Measurements from ENCODE around the gene ZNF217. TPM values are rescaled to one million over a fixed set of nuclear protein-coding genes. Genes with fewer than 3 reads are reported as not detected.

Gene ZNF217
- total and polyA plus RNA-seq, 2 of the 8 experiments (the other 6 are each of a cell fraction or from before 2014, with no cell fraction given), result 15.3 to 87.9 TPM

DNA sequence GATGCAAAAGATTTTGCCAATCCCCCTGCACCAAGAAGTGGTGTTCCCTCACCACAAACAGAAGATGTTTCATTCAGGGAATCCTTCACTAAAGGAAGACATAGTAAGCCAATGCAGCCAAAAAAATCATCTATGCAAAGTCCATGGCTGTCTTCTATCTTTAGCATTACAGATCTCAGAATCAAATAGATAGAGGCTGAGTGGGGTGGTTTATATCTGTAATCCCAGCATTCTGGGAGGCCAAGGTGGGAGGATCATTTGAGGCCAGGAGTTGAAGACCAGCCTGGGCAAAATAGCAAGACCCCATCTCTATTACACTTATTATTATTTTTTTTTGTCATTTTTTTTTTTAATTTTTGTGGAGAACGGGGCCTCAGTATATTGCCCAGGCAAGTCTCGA is 32.9 kb upstream of the ZNF217 start:
- H3K23ac ChIP-seq (ENCODE audit: insufficient read length), result no peak overlapping the region
- H2BK20ac ChIP-seq (ENCODE audit: low read length), result no peak overlapping the region
- no peak overlapping the region for H2BK120ac ChIP-seq (replicated peaks; ENCODE audit: low read depth, low read length)
- H3K27me3 ChIP-seq (replicated peaks in 1 of 4; ENCODE audit: control insufficient read depth in 3 of 4, extremely low read depth in 1 of 4, insufficient read depth in 3 of 4, low read length in 3 of 4), result no peaks in the 10 kb centered on the region
- no peak for TF ChIP-seq SRF (IDR thresholded peaks at IDR 0.05; ENCODE audit: low read depth, low read length)
- TF ChIP-seq EGR1 (IDR thresholded peaks at IDR 0.05; ENCODE audit: borderline replicate concordance, low read depth, low read length), result no peak
- no peak for TF ChIP-seq KDM1A (IDR thresholded peaks at IDR 0.05; ENCODE audit: borderline replicate concordance, low read length)
- no peak for TF ChIP-seq CHD1 (IDR thresholded peaks at IDR 0.05; ENCODE audit: low read depth, low read length)
- TF ChIP-seq SP2 (IDR thresholded peaks at IDR 0.05; ENCODE audit: low read length), result no peak
- no peak for TF ChIP-seq SAP30 (IDR thresholded peaks at IDR 0.05; ENCODE audit: insufficient read depth, insufficient replicate concordance, low read length)
- TF ChIP-seq SIRT6 (IDR thresholded peaks at IDR 0.05; ENCODE audit: low read length), result no peak
- H4K20me1 ChIP-seq (replicated peaks in 1 of 2; ENCODE audit: control insufficient read depth in 1 of 2, insufficient read depth in 2 of 2, low read length in 2 of 2), result no peaks in the 10 kb centered on the region
- no peak overlapping the region for H2BK15ac ChIP-seq (ENCODE audit: low read length)
- 77% methylated on average over 2 of the region's 2 CpGs; no CpG with 5 or more reads in 1 of the 2 experiments for WGBS, 2 experiments (ENCODE audit: extremely low coverage in 1 of 2, insufficient coverage in 1 of 2, insufficient read length in 1 of 2, insufficient replicate concordance in 2 of 2, low coverage in 1 of 2, low lambda C conversion rate in 2 of 2, missing lambda C conversion rate in 1 of 2)
- no peak overlapping the region for H2AFZ ChIP-seq (ENCODE audit: low read length)
- H3K79me1 ChIP-seq (ENCODE audit: low read depth, low read length), result no peaks in the 10 kb centered on the region
- no peaks in the 10 kb centered on the region for H3K9me3 ChIP-seq (ENCODE audit: insufficient read depth in 2 of 2, low read depth in 1 of 2, low read length in 1 of 2)
- CTCF ChIA-PET (ENCODE audit: partially characterized antibody), result no interaction called here
- H3K9ac ChIP-seq (replicated peaks in 1 of 4; ENCODE audit: extremely low read depth in 1 of 4, low read depth in 3 of 4, low read length in 3 of 4), result no peak overlapping the region
- H3K36me3 ChIP-seq (ENCODE audit: control insufficient read depth in 2 of 4, insufficient read depth in 4 of 4, low read length in 3 of 4), result no peaks in the 10 kb centered on the region
- no peak overlapping the region for H3K56ac ChIP-seq (replicated peaks; ENCODE audit: insufficient read length, low read depth, low read length)
- POLR2A ChIA-PET (ENCODE audit: partially characterized antibody), result interaction anchor here (0.6 kb wide), 2 partner anchors 51 to 89 kb away, joined by 3 read pairs; no protein-coding TSS in a partner anchor
- no peaks in the 10 kb centered on the region for H3K23me2 ChIP-seq (ENCODE audit: low read depth, low read length)
- H3K14ac ChIP-seq (ENCODE audit: insufficient read length), result no peak overlapping the region
- no peak overlapping the region for H3K27ac ChIP-seq (ENCODE audit: low read depth, low read length)
- no peak for FAIRE-seq
- H3K4ac ChIP-seq (replicated peaks; ENCODE audit: insufficient read length, low read depth, low read length), result no peak overlapping the region
- H4K5ac ChIP-seq (ENCODE audit: insufficient read length, low read depth, low read length), result no peak overlapping the region
- H2AK5ac ChIP-seq (ENCODE audit: low read depth, low read length), result no peak overlapping the region
- no peak overlapping the region for H4K91ac ChIP-seq (replicated peaks; ENCODE audit: insufficient read length, low read length)
- no peak overlapping the region for H3K4me3 ChIP-seq (ENCODE audit: extremely low read depth in 1 of 4, insufficient read depth in 2 of 4, low read depth in 3 of 4, low read length in 4 of 4)
- H2BK12ac ChIP-seq (ENCODE audit: low read depth, low read length), result no peak overlapping the region
- no peak overlapping the region for H3K18ac ChIP-seq (ENCODE audit: extremely low read depth, low read length)
- H3K4me1 ChIP-seq (replicated peaks in 1 of 4; ENCODE audit: control insufficient read depth in 3 of 4, insufficient read depth in 4 of 4, low read length in 3 of 4), result peaks cover 4 to 11% (median 9%) of the 10 kb centered on the region in 4 experiments; a peak in 5 of 7 replicates
- DNase-seq (ENCODE audit: low read depth in 1 of 2, low spot score in 2 of 2), result no peak
- H3K79me2 ChIP-seq (ENCODE audit: control insufficient read depth in 1 of 2, insufficient read depth in 2 of 2, low read length in 2 of 2), result no peaks in the 10 kb centered on the region
- no peak overlapping the region for H2BK5ac ChIP-seq (ENCODE audit: low read depth, low read length)
- no peak overlapping the region for H3K4me2 ChIP-seq (ENCODE audit: insufficient read depth in 1 of 2, low read depth in 2 of 2, low read length in 2 of 2)
- H4K8ac ChIP-seq (ENCODE audit: extremely low read depth, insufficient read depth, low read length), result no peak overlapping the region

Measured in H1 (cell line).